ENCODE measurements around the gene TRIP11.

- no peak for TF ChIP-seq POLR2A (IDR thresholded peaks at IDR 0.05)
- no peak for TF ChIP-seq CTCF (IDR thresholded peaks at IDR 0.05)
Measured at GRCh38 chr14:91926131-91926890, 113.5 kb downstream of the TRIP11 start.
